ENCODE data around the gene NRXN3.

Gene NRXN3

GRCh38 chr14:78823035-78823434 lies 652.9 kb downstream of the NRXN3 start:
- no peaks in the 10 kb centered on the region for H3K27me3 ChIP-seq (replicated peaks; ENCODE audit: control insufficient read depth, insufficient read depth, low read length)
- no peak for DNase-seq (ENCODE audit: extremely low read depth, insufficient read length)
- H3K4me3 ChIP-seq (replicated peaks; ENCODE audit: low read depth, low read length): no peak overlapping the region
- H3K36me3 ChIP-seq (ENCODE audit: control insufficient read depth, insufficient read depth, low read length): no peaks in the 10 kb centered on the region
- no peak for TF ChIP-seq CTCF (IDR thresholded peaks at IDR 0.05; ENCODE audit: insufficient read depth, low read length, poor library complexity, severe bottlenecking)

- no peak for TF ChIP-seq CTCF (IDR thresholded peaks at IDR 0.05; ENCODE audit: insufficient read depth, low read length, poor library complexity, severe bottlenecking)
- DNase-seq (ENCODE audit: extremely low read depth, insufficient read length): no peak
- H3K27me3 ChIP-seq (replicated peaks; ENCODE audit: control insufficient read depth, insufficient read depth, low read length): no peaks in the 10 kb centered on the region
- H3K36me3 ChIP-seq (ENCODE audit: control insufficient read depth, insufficient read depth, low read length): no peaks in the 10 kb centered on the region
- H3K4me3 ChIP-seq (replicated peaks; ENCODE audit: low read depth, low read length): no peak overlapping the region
Observed at GRCh38 chr14:78823516-78823915, 653.3 kb downstream of the NRXN3 start.

GRCh38 chr14:78829274-78829673 lies 659.1 kb downstream of the NRXN3 start:
- no peak for TF ChIP-seq CTCF (IDR thresholded peaks at IDR 0.05; ENCODE audit: insufficient read depth, low read length, poor library complexity, severe bottlenecking)
- Histone ChIP-seq H3K36me3 (ENCODE audit: control insufficient read depth, insufficient read depth, low read length) (no peaks in the 10 kb centered on the region), H3K27me3 (replicated peaks; ENCODE audit: control insufficient read depth, insufficient read depth, low read length) (no peaks in the 10 kb centered on the region), H3K4me3 (replicated peaks; ENCODE audit: low read depth, low read length) (no peak overlapping the region)
- no peak for DNase-seq (ENCODE audit: extremely low read depth, insufficient read length)

- no peak overlapping the region for H3K4me3 ChIP-seq (replicated peaks; ENCODE audit: low read depth, low read length)
- no peaks in the 10 kb centered on the region for H3K27me3 ChIP-seq (replicated peaks; ENCODE audit: control insufficient read depth, insufficient read depth, low read length)
- no peaks in the 10 kb centered on the region for H3K36me3 ChIP-seq (ENCODE audit: control insufficient read depth, insufficient read depth, low read length)
- no peak for TF ChIP-seq CTCF (IDR thresholded peaks at IDR 0.05; ENCODE audit: insufficient read depth, low read length, poor library complexity, severe bottlenecking)
- no peak for DNase-seq (ENCODE audit: extremely low read depth, insufficient read length)
Observed at GRCh38 chr14:78834766-78835451, 664.7 kb downstream of the NRXN3 start.

GRCh38 chr14:78835909-78836308 lies 665.7 kb downstream of the NRXN3 start:
- Histone ChIP-seq H3K4me3 (replicated peaks; ENCODE audit: low read depth, low read length) (no peak overlapping the region), H3K36me3 (ENCODE audit: control insufficient read depth, insufficient read depth, low read length) (no peaks in the 10 kb centered on the region), H3K27me3 (replicated peaks; ENCODE audit: control insufficient read depth, insufficient read depth, low read length) (no peaks in the 10 kb centered on the region)
- no peak for TF ChIP-seq CTCF (IDR thresholded peaks at IDR 0.05; ENCODE audit: insufficient read depth, low read length, poor library complexity, severe bottlenecking)
- DNase-seq (ENCODE audit: extremely low read depth, insufficient read length): no peak

- TF ChIP-seq CTCF (IDR thresholded peaks at IDR 0.05; ENCODE audit: insufficient read depth, low read length, poor library complexity, severe bottlenecking): peak; percentile 67
- peak; percentile 18 for DNase-seq (ENCODE audit: extremely low read depth, insufficient read length)
- no peak overlapping the region for H3K4me3 ChIP-seq (replicated peaks; ENCODE audit: low read depth, low read length)
- no peaks in the 10 kb centered on the region for H3K36me3 ChIP-seq (ENCODE audit: control insufficient read depth, insufficient read depth, low read length)
- H3K27me3 ChIP-seq (replicated peaks; ENCODE audit: control insufficient read depth, insufficient read depth, low read length): no peaks in the 10 kb centered on the region
Observed at GRCh38 chr14:78836777-78837176, 666.6 kb downstream of the NRXN3 start.

All from GM06990 (cell line).